Fibroblast of pulmonary artery (primary cell): ENCODE measurements around the gene SORCS2.

Experiments used
- DNase-seq: peaks from one replicate; pipeline ENCODE4 v3.0.0-alpha.2; 2010; ENCODE audit warnings: low read depth
- H3K4me3 ChIP-seq: replicated peaks from 2 replicates; pipeline ENCODE4 v1.5.1; 2011; ENCODE audit warnings: low read depth, mild to moderate bottlenecking, control low read depth, low read length, moderate library complexity
- CTCF ChIP-seq: IDR thresholded peaks from 2 replicates; pipeline ENCODE4 v1.5.1; 2011; ENCODE audit warnings: mild to moderate bottlenecking, control low read depth, low read length, inconsistent platforms; ENCODE audit errors: missing control alignments

The SORCS2 gene

GRCh38 chr4:7364979-7365378 is 172.6 kb downstream of the SORCS2 start:
- TF ChIP-seq CTCF = no peak
- DNase-seq = no peak
- H3K4me3 ChIP-seq = no peak overlapping the region

DNA sequence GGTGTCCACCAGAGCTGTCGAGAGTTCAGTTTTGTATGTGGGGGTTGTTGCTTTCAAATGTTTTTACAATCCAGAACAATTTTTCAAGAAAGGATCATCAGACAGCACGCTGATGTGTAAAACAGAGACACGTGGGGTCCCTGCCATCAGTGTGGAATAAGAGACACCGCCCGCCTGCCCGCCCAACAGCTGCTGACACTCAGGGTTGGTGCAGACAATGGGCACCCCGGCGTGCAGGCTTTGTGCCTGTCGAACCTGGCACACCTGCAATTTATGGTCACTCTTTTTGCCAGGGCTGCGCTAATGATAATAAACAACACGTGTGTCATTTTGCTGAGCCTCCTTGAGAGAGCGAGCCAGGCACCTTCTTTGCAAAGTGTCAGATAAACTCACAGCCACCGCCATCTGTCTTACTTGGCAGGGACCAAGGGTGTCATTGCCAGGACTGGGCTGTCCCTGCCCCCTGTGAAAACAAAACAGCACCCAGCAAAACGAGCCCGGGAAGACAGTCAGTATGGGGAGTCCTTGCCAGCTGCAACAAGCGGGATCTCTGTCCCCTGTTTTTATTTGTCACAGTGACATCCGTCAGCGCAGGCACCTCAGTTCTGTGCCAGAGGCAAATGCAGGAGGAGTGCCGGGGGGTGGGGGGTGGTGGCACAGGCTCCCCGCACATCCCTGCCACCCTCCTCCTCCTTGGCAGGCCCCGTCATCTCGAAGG is 173.3 kb downstream of the SORCS2 start:
- no peak for DNase-seq
- no peak for TF ChIP-seq CTCF
- no peak overlapping the region for H3K4me3 ChIP-seq

DNA sequence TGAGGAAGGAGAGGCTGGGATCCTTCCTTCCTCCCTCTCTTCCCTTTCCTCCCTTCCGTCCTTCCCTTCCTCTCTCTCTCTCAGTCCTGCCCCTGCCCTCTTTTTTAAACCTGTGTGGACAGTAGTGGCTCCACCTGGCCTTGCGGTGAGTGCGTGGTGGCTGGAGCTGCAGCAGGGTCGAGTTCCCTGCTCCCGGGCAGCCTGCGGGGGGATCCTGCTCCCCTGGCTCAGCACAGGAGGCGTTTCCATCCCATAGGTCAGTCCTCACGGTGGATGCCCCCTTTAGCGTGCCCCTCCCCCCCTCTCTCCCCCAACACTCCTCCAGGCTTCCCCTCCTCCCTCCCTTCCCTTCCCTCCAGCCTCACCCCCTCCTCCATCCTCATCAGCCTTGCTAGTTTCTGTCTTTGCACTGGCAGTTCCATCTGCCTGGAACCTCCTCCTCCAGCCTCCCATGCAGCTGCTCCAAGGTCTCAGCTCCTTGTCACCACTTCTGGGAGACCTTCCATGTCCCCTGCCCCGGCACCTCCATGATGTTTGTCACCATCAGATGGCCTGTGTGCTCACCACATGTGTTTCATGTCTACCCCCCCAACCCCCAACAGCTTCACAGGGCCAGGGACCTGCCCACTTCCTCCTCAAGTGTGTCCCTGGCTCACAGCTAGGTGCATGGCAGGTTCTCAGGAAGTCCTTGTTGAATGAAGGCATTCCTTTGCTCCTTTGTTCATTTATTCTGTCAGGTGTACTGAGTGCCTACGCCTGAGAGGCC is 174.0 kb downstream of the SORCS2 start:
- no peak for TF ChIP-seq CTCF
- no peak overlapping the region for H3K4me3 ChIP-seq
- DNase-seq = no peak

DNA sequence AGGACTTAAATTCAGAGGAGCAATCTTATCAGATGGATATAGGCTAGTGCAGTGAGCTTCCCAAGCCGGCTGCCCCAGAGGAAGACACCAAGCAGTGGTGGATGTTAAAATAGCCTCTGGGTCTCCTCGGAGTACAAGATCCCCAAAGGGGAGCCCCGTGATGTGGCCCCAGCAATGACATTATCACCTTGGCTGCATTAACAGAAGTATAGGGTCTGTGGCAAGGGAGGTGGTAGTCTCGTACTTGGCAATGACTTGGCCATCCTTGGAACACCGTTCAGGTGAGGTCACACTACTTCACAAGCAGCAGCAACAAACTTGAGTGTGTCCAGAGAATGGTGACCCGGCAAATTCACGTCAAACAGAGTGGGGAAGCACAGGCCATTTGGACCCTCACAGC is 174.6 kb downstream of the SORCS2 start:
- DNase-seq = no peak
- no peak for TF ChIP-seq CTCF
- H3K4me3 ChIP-seq = no peak overlapping the region

DNA sequence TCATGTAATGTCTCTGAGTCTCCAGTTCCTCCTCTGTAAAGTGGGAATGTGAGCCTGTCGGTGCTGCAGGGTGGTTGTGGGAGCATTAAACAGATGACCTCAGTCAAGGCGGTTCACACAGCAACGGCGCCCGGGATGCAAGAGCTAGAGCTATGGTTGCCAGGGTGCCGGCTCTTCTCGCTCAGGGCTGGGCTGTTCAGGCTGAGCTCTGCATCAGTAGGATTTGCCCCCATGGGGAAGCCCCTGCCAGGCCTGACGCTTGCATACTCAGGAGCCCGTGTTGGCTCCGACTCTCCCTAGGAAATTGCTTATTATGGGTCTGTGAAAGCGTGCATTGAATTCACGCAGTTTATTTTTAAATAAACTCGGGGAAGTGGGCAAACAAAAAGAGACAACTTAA is 175.1 kb downstream of the SORCS2 start:
- DNase-seq = no peak
- no peak overlapping the region for H3K4me3 ChIP-seq
- no peak for TF ChIP-seq CTCF

DNA sequence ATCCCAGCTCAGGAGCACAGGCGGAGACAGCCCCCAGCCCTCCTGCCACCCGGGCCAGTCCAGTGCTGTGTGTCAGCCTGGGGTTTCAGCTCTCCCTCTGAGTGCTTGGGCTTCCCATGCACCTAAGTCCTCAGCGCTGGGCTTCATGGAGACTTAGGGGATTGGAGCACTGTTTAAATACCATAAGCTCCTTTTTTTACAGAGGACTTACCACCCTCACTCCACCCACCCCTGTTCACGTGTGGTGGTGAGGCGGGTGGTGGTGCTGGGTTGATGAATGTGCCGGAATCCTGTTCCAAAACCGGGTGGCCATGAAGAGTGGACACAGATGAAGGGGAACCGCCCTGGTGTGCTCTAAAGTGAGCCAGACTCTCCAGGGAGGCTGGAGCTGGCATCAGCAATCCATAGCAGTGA is 175.5 kb downstream of the SORCS2 start:
- H3K4me3 ChIP-seq = no peak overlapping the region
- no peak for TF ChIP-seq CTCF
- DNase-seq = no peak

- DNase-seq = no peak
- H3K4me3 ChIP-seq = no peak overlapping the region
- TF ChIP-seq CTCF = no peak
These were observed 176.0 kb downstream of the SORCS2 start for GRCh38 chr4:7368296-7368695.
